Smooth muscle cell (in vitro differentiated cells): ENCODE results near the gene PI4KB. TPM values are rescaled to one million over a fixed set of nuclear protein-coding genes. Genes with fewer than 3 reads are reported as not detected.

Experiments
- DNase-seq: peaks from one replicate; lab custom pipeline; 2025; ENCODE audit not compliant: unreplicated experiment; lab: John Stamatoyannopoulos, UW
- H2AFZ ChIP-seq: fragments of 200-600 bp; sonication (generic); 2 replicates; pipeline ENCODE4 v1.6.0; 2016; ENCODE audit warnings: antibody characterized with exemption, low read depth, mild to moderate bottlenecking
- H3F3A ChIP-seq: fragments of 200-600 bp; sonication (generic); 2 replicates; pipeline ENCODE4 v1.6.0; 2017; ENCODE audit warnings: antibody characterized with exemption, low read depth
- H3K27ac ChIP-seq: fragments of 200-600 bp; sonication (generic); 2 replicates; pipeline ENCODE4 v1.5.1; 2016; ENCODE audit warnings: low read depth, mild to moderate bottlenecking
- H3K27me3 ChIP-seq: fragments of 200-600 bp; sonication (generic); 2 replicates; pipeline ENCODE4 v1.6.1; 2016; ENCODE audit warnings: low read depth, mild to moderate bottlenecking
- H3K36me3 ChIP-seq: fragments of 200-600 bp; sonication (generic); 2 replicates; pipeline ENCODE4 v1.5.1; 2016; ENCODE audit warnings: low read depth
- H3K4me1 ChIP-seq: fragments of 200-600 bp; sonication (generic); 2 replicates; pipeline ENCODE4 v1.5.1; 2016; ENCODE audit warnings: low read depth
- H3K4me2 ChIP-seq: fragments of 200-600 bp; sonication (generic); 2 replicates; pipeline ENCODE4 v1.6.0; 2016; ENCODE audit warnings: mild to moderate bottlenecking
- H3K4me3 ChIP-seq: fragments of 200-600 bp; sonication (generic); 2 replicates; pipeline ENCODE4 v1.5.1; 2016; ENCODE audit warnings: mild to moderate bottlenecking
- H3K79me2 ChIP-seq: fragments of 200-600 bp; sonication (generic); 2 replicates; pipeline ENCODE4 v1.6.0; 2016; ENCODE audit warnings: low read depth, mild to moderate bottlenecking
- H3K9ac ChIP-seq: fragments of 200-600 bp; sonication (generic); 2 replicates; pipeline ENCODE4 v1.6.0; 2016; ENCODE audit warnings: low read depth
- H3K9me3 ChIP-seq: fragments of 200-600 bp; sonication (generic); replicated peaks from 2 replicates; pipeline ENCODE4 v1.5.1; 2016; ENCODE audit warnings: low read depth
- H4K20me1 ChIP-seq: fragments of 200-600 bp; sonication (generic); 2 replicates; pipeline ENCODE4 v1.6.0; 2016; ENCODE audit warnings: low read depth
- CTCF ChIP-seq: fragments of 200-600 bp; sonication (generic); IDR thresholded peaks from 2 replicates; pipeline ENCODE4 v1.5.1; 2017; ENCODE audit warnings: borderline replicate concordance, mild to moderate bottlenecking, antibody characterized with exemption; ENCODE audit not compliant: insufficient read depth, poor library complexity, severe bottlenecking
- WGBS: methylation state at CpG from one replicate; pipeline ENCODE4 v1.1.7; 2016; ENCODE audit warnings: low lambda C conversion rate; 5-methylcytosine and 5-hydroxymethylcytosine counted together
- polyA plus RNA-seq: library from polyadenylated mRNA; unstranded; fragments of >200 nt; fragmentation: Nextera tagmentation; extraction: Ambion mirVana; gene quantifications from 2 replicates; pipeline ENCODE4 v1.2.1, GENCODE V29; 2016
- small RNA-seq: library from RNA; depleted of rRNA; stranded (forward); fragments of <200 nt; gene quantifications from one replicate; pipeline ENCODE3, GENCODE V24; 2014
- total RNA-seq: library from RNA; depleted of rRNA; stranded (reverse); fragments of >200 nt; gene quantifications from 2 replicates; pipeline ENCODE4 v1.2.3, GENCODE V29; 2014

PI4KB gene
- total and polyA plus RNA-seq, 2 experiments from 2014 or later, result 32.2 to 46.7 TPM

- no peaks in the 10 kb centered on the region for H3K9me3 ChIP-seq
- no peak overlapping the region for H3K4me3 ChIP-seq
- no peak overlapping the region for H3K9ac ChIP-seq
- H3K27ac ChIP-seq, result no peak overlapping the region
- peaks cover 22% of the 10 kb centered on the region for H3F3A ChIP-seq
- H3K27me3 ChIP-seq, result no peaks in the 10 kb centered on the region
- no peak overlapping the region for H3K4me2 ChIP-seq
- no peak for TF ChIP-seq CTCF
- H2AFZ ChIP-seq, result no peak overlapping the region
- H3K36me3 ChIP-seq, result peaks cover 15% of the 10 kb centered on the region
- DNase-seq, result no peak
- 99% methylated on average over 2 of the region's 2 CpGs for WGBS
- no peaks in the 10 kb centered on the region for H3K4me1 ChIP-seq
- H3K79me2 ChIP-seq, result no peaks in the 10 kb centered on the region
- no peaks in the 10 kb centered on the region for H4K20me1 ChIP-seq
Observed at GRCh38 chr1:151246786-151247185, 80.4 kb downstream of the PI4KB start.

GRCh38 chr1:151243683-151244216 lies 83.5 kb downstream of the PI4KB start:
- WGBS, result 95% methylated on average over 5 of the region's 5 CpGs
- Histone ChIP-seq H3K36me3 (peaks cover 29% of the 10 kb centered on the region), H3K9me3 (no peaks in the 10 kb centered on the region), H4K20me1 (peaks cover 3% of the 10 kb centered on the region), H3K4me3 (no peak overlapping the region), H3F3A (peaks cover 16% of the 10 kb centered on the region), H2AFZ (no peak overlapping the region), H3K4me2 (no peak overlapping the region), H3K4me1 (no peaks in the 10 kb centered on the region), H3K27ac (no peak overlapping the region), H3K9ac (no peak overlapping the region), H3K79me2 (no peaks in the 10 kb centered on the region), H3K27me3 (no peaks in the 10 kb centered on the region)
- no peak for DNase-seq
- TF ChIP-seq CTCF, result no peak

GRCh38 chr1:151242442-151242841 lies 84.8 kb downstream of the PI4KB start:
- no peak for TF ChIP-seq CTCF
- Histone ChIP-seq H3K27ac (no peak overlapping the region), H3K79me2 (no peaks in the 10 kb centered on the region), H2AFZ (no peak overlapping the region), H3K9ac (no peak overlapping the region), H3K27me3 (no peaks in the 10 kb centered on the region), H3K9me3 (no peaks in the 10 kb centered on the region), H3K4me3 (no peak overlapping the region), H3K4me2 (no peak overlapping the region), H3K4me1 (no peaks in the 10 kb centered on the region), H3F3A (peaks cover 14% of the 10 kb centered on the region), H4K20me1 (peaks cover 15% of the 10 kb centered on the region), H3K36me3 (peaks cover 16% of the 10 kb centered on the region)
- DNase-seq, result no peak
- 100% methylated on average over 2 of the region's 2 CpGs for WGBS

Small RNA genes within 50 kb of the gene (small RNA-seq; reads per million reads assigned to genes)
- 0.08 reads per million for gene RN7SL444P

Other genes with a start within 250 kb of the PI4KB start
- 9.3 and 9.5 TPM in 2 replicates for gene SEMA6C, start 180.8 kb downstream of the PI4KB start, total RNA-seq
- gene SEMA6C, start 180.8 kb downstream of the PI4KB start, polyA plus RNA-seq, result 8.1 and 10.4 TPM in 2 replicates
- not detected in 2 replicates for gene TNFAIP8L2, start 170.8 kb downstream of the PI4KB start, total RNA-seq
- gene TNFAIP8L2, start 170.8 kb downstream of the PI4KB start, polyA plus RNA-seq, result 0.14 TPM in 1 of 2 replicates, not detected in the other
- gene LYSMD1, start 161.5 kb downstream of the PI4KB start, total RNA-seq, result 9.7 and 17.8 TPM in 2 replicates
- 1.9 and 2.5 TPM in 2 replicates for gene LYSMD1, start 161.5 kb downstream of the PI4KB start, polyA plus RNA-seq
- gene SCNM1, start 161.3 kb downstream of the PI4KB start, total RNA-seq, result 49.7 and 58.6 TPM in 2 replicates
- 94.8 and 105 TPM in 2 replicates for gene SCNM1, start 161.3 kb downstream of the PI4KB start, polyA plus RNA-seq
- not detected in 2 replicates for gene TMOD4, start 151.4 kb downstream of the PI4KB start, total RNA-seq
- 0.37 TPM in 1 of 2 replicates, not detected in the other for gene TMOD4, start 151.4 kb downstream of the PI4KB start, polyA plus RNA-seq
- gene VPS72, start 137.2 kb downstream of the PI4KB start, total RNA-seq, result 35.0 and 44.9 TPM in 2 replicates
- 57.9 and 74.1 TPM in 2 replicates for gene VPS72, start 137.2 kb downstream of the PI4KB start, polyA plus RNA-seq
- 54.6 and 78.2 TPM in 2 replicates for gene PIP5K1A, start 128.9 kb downstream of the PI4KB start, total RNA-seq
- gene PIP5K1A, start 128.9 kb downstream of the PI4KB start, polyA plus RNA-seq, result 24.1 and 25.8 TPM in 2 replicates
- 97.2 and 109 TPM in 2 replicates for gene PSMD4, start 72.7 kb downstream of the PI4KB start, total RNA-seq
- 192 and 198 TPM in 2 replicates for gene PSMD4, start 72.7 kb downstream of the PI4KB start, polyA plus RNA-seq
- gene ZNF687, start 45.1 kb downstream of the PI4KB start, total RNA-seq, result 10.7 and 13.1 TPM in 2 replicates
- gene ZNF687, start 45.1 kb downstream of the PI4KB start, polyA plus RNA-seq, result 2.4 and 4.2 TPM in 2 replicates
- 22.7 and 53.0 TPM in 2 replicates for gene RFX5, start 19.8 kb upstream of the PI4KB start, total RNA-seq
- 12.4 and 16.3 TPM in 2 replicates for gene RFX5, start 19.8 kb upstream of the PI4KB start, polyA plus RNA-seq
- gene SELENBP1, start 45.3 kb upstream of the PI4KB start, total RNA-seq, result 22.0 and 26.7 TPM in 2 replicates
- gene SELENBP1, start 45.3 kb upstream of the PI4KB start, polyA plus RNA-seq, result 28.8 and 40.2 TPM in 2 replicates
- gene PSMB4, start 72.2 kb upstream of the PI4KB start, total RNA-seq, result 308 and 316 TPM in 2 replicates
- gene PSMB4, start 72.2 kb upstream of the PI4KB start, polyA plus RNA-seq, result 88.6 and 94.1 TPM in 2 replicates
- gene POGZ, start 132.1 kb upstream of the PI4KB start, total RNA-seq, result 40.9 and 47.0 TPM in 2 replicates
- gene POGZ, start 132.1 kb upstream of the PI4KB start, polyA plus RNA-seq, result 20.5 and 24.8 TPM in 2 replicates
- 0.76 and 17.0 TPM in 2 replicates for gene CGN, start 184.0 kb upstream of the PI4KB start, total RNA-seq
- gene CGN, start 184.0 kb upstream of the PI4KB start, polyA plus RNA-seq, result 0.70 and 2.5 TPM in 2 replicates
- 19.6 and 20.0 TPM in 2 replicates for gene TUFT1, start 212.9 kb upstream of the PI4KB start, total RNA-seq
- gene TUFT1, start 212.9 kb upstream of the PI4KB start, polyA plus RNA-seq, result 15.1 and 30.7 TPM in 2 replicates